SK-N-SH (cell line): Measurements from ENCODE around the gene FOXO1. TPM values are rescaled to one million over a fixed set of nuclear protein-coding genes. Genes with fewer than 3 reads are reported as not detected.

ENCODE experiments used
- CTCF ChIA-PET: fragments of 300-600, 350-600 bp; formaldehyde crosslinking; extraction: SDS; loops from one replicate; lab custom pipeline; 2021; lab: Yijun Ruan, JAX
- POLR2A ChIA-PET: fragments of 350-600 bp; sonication (Branson Sonifier 250); formaldehyde crosslinking; extraction: SDS; loops from one replicate; lab custom pipeline; 2020; ENCODE audit warnings: antibody characterized with exemption, inconsistent platforms; lab: Yijun Ruan, JAX
- DNase-seq: peaks from one replicate; pipeline ENCODE4 v3.0.0; 2012
- H2AFZ ChIP-seq: fragments of 200-600 bp; sonication (generic); 2 replicates; pipeline ENCODE4 v1.8.1; 2016; ENCODE audit warnings: antibody characterized with exemption, mild to moderate bottlenecking, low read depth
- H3F3A ChIP-seq: fragments of 200-600 bp; sonication (generic); replicated peaks from 2 replicates; pipeline ENCODE3; 2016; ENCODE audit warnings: antibody characterized with exemption, mild to moderate bottlenecking; ENCODE audit not compliant: insufficient read depth
- H3K27ac ChIP-seq, 2 experiments: fragments of 200-500 bp in 1 of 2; fragments of 200-600 bp in 1 of 2; sonication (Bioruptor generic) in 1 of 2; sonication (generic), shearing (Covaris generic) in 1 of 2; 2 replicates each; pipeline versions ENCODE4 v1.5.1 to v1.6.1; 2014 to 2016; ENCODE audit warnings: low read depth in 2 of 2, inconsistent platforms in 1 of 2, low read length in 1 of 2, mild to moderate bottlenecking in 1 of 2, mixed read lengths in 1 of 2
- H3K27me3 ChIP-seq: fragments of 200-600 bp; sonication (generic), shearing (Covaris generic); 2 replicates; pipeline ENCODE4 v1.6.1; 2016; ENCODE audit warnings: mixed run types; ENCODE audit not compliant: insufficient read depth
- H3K36me3 ChIP-seq, 2 experiments: fragments of 200-500 bp in 1 of 2; fragments of 200-600 bp in 1 of 2; sonication (Bioruptor generic) in 1 of 2; sonication (generic) in 1 of 2; replicated peaks in 1 of 2; 2 replicates each; pipeline versions ENCODE3 to v1.5.1; 2014 to 2016; ENCODE audit warnings: low read length in 1 of 2, mild to moderate bottlenecking in 1 of 2; ENCODE audit not compliant: insufficient read depth in 2 of 2, control insufficient read depth in 1 of 2
- H3K4me1 ChIP-seq, 2 experiments: fragments of 200-500 bp in 1 of 2; fragments of 200-600 bp in 1 of 2; sonication (Bioruptor generic) in 1 of 2; sonication (generic), shearing (Covaris generic) in 1 of 2; 2 replicates each; pipeline versions ENCODE4 v1.5.1 to v1.6.1; 2014 to 2016; ENCODE audit warnings: low read depth in 1 of 2, low read length in 1 of 2, mixed run types in 1 of 2; ENCODE audit not compliant: insufficient read depth in 2 of 2, control insufficient read depth in 1 of 2
- H3K4me2 ChIP-seq: fragments of 200-600 bp; sonication (generic), shearing (Covaris generic); 2 replicates; pipeline ENCODE4 v1.6.1; 2017; ENCODE audit warnings: mixed run types
- H3K4me3 ChIP-seq, 2 experiments: fragments of 200-500 bp in 1 of 2; fragments of 200-600 bp in 1 of 2; sonication (Bioruptor generic) in 1 of 2; sonication (generic), shearing (Covaris generic) in 1 of 2; 2 replicates each; pipeline versions ENCODE4 v1.5.1 to v1.8.1; 2014 to 2016; ENCODE audit warnings: low read depth in 2 of 2, inconsistent platforms in 1 of 2, low read length in 1 of 2, mild to moderate bottlenecking in 1 of 2, mixed read lengths in 1 of 2, moderate library complexity in 1 of 2
- H3K79me2 ChIP-seq: fragments of 200-600 bp; sonication (generic); 2 replicates; pipeline ENCODE4 v1.8.1; 2017; ENCODE audit warnings: mild to moderate bottlenecking; ENCODE audit not compliant: insufficient read depth
- H3K9ac ChIP-seq: fragments of 200-600 bp; sonication (generic); 2 replicates; pipeline ENCODE4 v1.6.1; 2017; ENCODE audit warnings: mixed run types
- H3K9me2 ChIP-seq: fragments of 200-600 bp; sonication (generic); 2 replicates; pipeline ENCODE4 v1.6.1; 2017; ENCODE audit warnings: mixed run types
- H3K9me3 ChIP-seq: fragments of 200-600 bp; sonication (generic); 2 replicates; pipeline ENCODE4 v1.6.1; 2017; ENCODE audit warnings: mixed run types, mild to moderate bottlenecking, moderate library complexity
- H4K20me1 ChIP-seq: fragments of 200-600 bp; sonication (generic); 2 replicates; pipeline ENCODE4 v1.6.1; 2017; ENCODE audit warnings: mild to moderate bottlenecking, mixed run types; ENCODE audit not compliant: insufficient read depth
- CHD2 ChIP-seq: fragments of 150-350 bp; IDR thresholded peaks from 2 replicates; pipeline ENCODE4 v1.6.1; 2018; ENCODE audit warnings: low read length; ENCODE audit not compliant: partially characterized antibody
- FOSL2 ChIP-seq: IDR thresholded peaks from 2 replicates; pipeline ENCODE4 v1.4.0; 2012; ENCODE audit warnings: low read depth, mild to moderate bottlenecking, moderate library complexity, borderline replicate concordance
- FOXJ3 ChIP-seq: sonication (generic); formaldehyde crosslinking; IDR thresholded peaks from 2 replicates; pipeline ENCODE4 v1.5.1; 2020; ENCODE audit warnings: mild to moderate bottlenecking, missing genetic modification reagents
- FOXM1 ChIP-seq: IDR thresholded peaks from 2 replicates; pipeline ENCODE4 v1.4.0; 2012; ENCODE audit warnings: low read depth, mild to moderate bottlenecking
- GABPA ChIP-seq: IDR thresholded peaks from 2 replicates; pipeline ENCODE4 v1.4.0; 2012; ENCODE audit warnings: low read depth, mild to moderate bottlenecking
- IRF3 ChIP-seq: fragments of 150-350 bp; IDR thresholded peaks from 2 replicates; pipeline ENCODE4 v1.6.1; 2016; ENCODE audit warnings: mild to moderate bottlenecking, low read depth, low read length
- MEF2A ChIP-seq: IDR thresholded peaks from 2 replicates; pipeline ENCODE4 v1.4.0; 2012; ENCODE audit warnings: low read depth, borderline replicate concordance
- MXI1 ChIP-seq: IDR thresholded peaks from 2 replicates; pipeline ENCODE4 v1.6.1; 2012; ENCODE audit warnings: mild to moderate bottlenecking, low read depth, low read length, improper control_type of control experiment
- NRF1 ChIP-seq: IDR thresholded peaks from 2 replicates; pipeline ENCODE4 v1.6.1; 2012; ENCODE audit warnings: low read depth, mild to moderate bottlenecking, low read length
- PBX3 ChIP-seq: IDR thresholded peaks from 2 replicates; pipeline ENCODE4; 2012
- RAD21 ChIP-seq: IDR thresholded peaks from 2 replicates; pipeline ENCODE4 v1.6.1; 2012; ENCODE audit warnings: mild to moderate bottlenecking, low read length
- REST ChIP-seq: IDR thresholded peaks from 2 replicates; pipeline ENCODE4 v1.6.1; 2012; ENCODE audit warnings: mild to moderate bottlenecking, low read depth, low read length, moderate library complexity
- RFX5 ChIP-seq: IDR thresholded peaks from 2 replicates; pipeline ENCODE4 v1.6.1; 2012; ENCODE audit warnings: mild to moderate bottlenecking, improper control_type of control experiment, low read length
- RXRA ChIP-seq: IDR thresholded peaks from 2 replicates; pipeline ENCODE4 v1.4.0; 2012; ENCODE audit warnings: low read depth, mild to moderate bottlenecking, borderline replicate concordance
- SIN3A ChIP-seq: IDR thresholded peaks from 2 replicates; pipeline ENCODE4 v1.6.1; 2012; ENCODE audit warnings: low read depth, mild to moderate bottlenecking, low read length, moderate library complexity, borderline replicate concordance
- TAF1 ChIP-seq: IDR thresholded peaks from 2 replicates; pipeline ENCODE4 v1.6.1; 2012; ENCODE audit warnings: low read depth, mild to moderate bottlenecking, low read length, moderate library complexity, borderline replicate concordance
- TCF12 ChIP-seq: IDR thresholded peaks from 2 replicates; pipeline ENCODE4 v1.4.0; 2012
- USF1 ChIP-seq: IDR thresholded peaks from 2 replicates; pipeline ENCODE4 v1.4.0; 2012; ENCODE audit warnings: low read depth, borderline replicate concordance
- USF2 ChIP-seq: fragments of 150-350 bp; IDR thresholded peaks from 2 replicates; pipeline ENCODE4 v1.6.1; 2017; ENCODE audit warnings: antibody characterized with exemption, low read length, low read depth, borderline replicate concordance
- WGBS: methylation state at CpG from one replicate; pipeline ENCODE4 v1.1.6; 2017; ENCODE audit warnings: low lambda C conversion rate; 5-methylcytosine and 5-hydroxymethylcytosine counted together
- polyA plus RNA-seq, 3 experiments: library from polyadenylated mRNA; depleted of rRNA; stranded (reverse); fragments of >200 nt; gene quantifications; 2 replicates each; pipeline ENCODE4 v1.2.3, GENCODE V29; 2012

Gene FOXO1
- polyA plus RNA-seq, 1 of the 3 experiments (the other 2 are of a cell fraction), result 1.8 TPM

GRCh38 chr13:40662866-40663265 lies 3.6 kb downstream of the FOXO1 start:
- CTCF ChIA-PET, result no interaction called here
- DNase-seq, result no peak
- H3K4me2 ChIP-seq, result peak overlapping the region; percentile 92

GRCh38 chr13:40661875-40662665 lies 4.4 kb downstream of the FOXO1 start:
- H3K9ac ChIP-seq, result no peak overlapping the region
- no peaks in the 10 kb centered on the region for H3F3A ChIP-seq
- no peak overlapping the region; a peak in 1 of 4 replicates for H3K27ac ChIP-seq
- POLR2A ChIA-PET, result no interaction called here
- CTCF ChIA-PET, result interaction anchor here (0.7 kb wide), 1 partner anchor 377 kb away, joined by 3 read pairs; no protein-coding TSS in a partner anchor
- no peak overlapping the region for H3K4me3 ChIP-seq
- no peaks in the 10 kb centered on the region; the same call in 1 of the 2 replicates for H4K20me1 ChIP-seq
- WGBS, result 95% methylated on average over 10 of the region's 10 CpGs
- no peaks in the 10 kb centered on the region for H3K36me3 ChIP-seq
- H3K27me3 ChIP-seq, result no peaks in the 10 kb centered on the region
- H2AFZ ChIP-seq, result 0 out of 2 replicates have a peak overlapping the region, but pooled peaks have one; percentile 12
- H3K4me1 ChIP-seq, result peaks cover 6 to 30% of the 10 kb centered on the region in 2 experiments; a peak in 2 of 4 replicates
- peak overlapping the region; percentile 92 for H3K4me2 ChIP-seq
- H3K9me3 ChIP-seq, result no peaks in the 10 kb centered on the region
- no peak for DNase-seq
- peaks cover 66% of the 10 kb centered on the region for H3K79me2 ChIP-seq
- H3K9me2 ChIP-seq, result no peaks in the 10 kb centered on the region
- TF ChIP-seq MEF2A, result no peak
- no peak for TF ChIP-seq IRF3
- TF ChIP-seq REST, result no peak
- TF ChIP-seq RXRA, result no peak
- no peak for TF ChIP-seq FOXJ3
- no peak for TF ChIP-seq GABPA
- no peak for TF ChIP-seq FOXM1

More at GRCh38 chr13:40662866-40663265, 3.6 kb downstream of the FOXO1 start:
- peaks cover 10 to 22% of the 10 kb centered on the region in 2 experiments; a peak in 2 of 4 replicates for H3K4me1 ChIP-seq
- peaks cover 5% of the 10 kb centered on the region for H3F3A ChIP-seq
- no peak overlapping the region; a peak in 1 of 4 replicates for H3K27ac ChIP-seq
- TF ChIP-seq MXI1 (no peak), NRF1 (no peak), USF2 (no peak), FOSL2 (no peak), RXRA (no peak), PBX3 (no peak), TAF1 (no peak), RAD21 (no peak), USF1 (no peak), SIN3A (no peak), TCF12 (no peak), CHD2 (no peak), RFX5 (no peak)
- H3K9me2 ChIP-seq, result no peaks in the 10 kb centered on the region
- no peak overlapping the region for H3K4me3 ChIP-seq
- peak overlapping the region; percentile 12; the same call in 1 of the 2 replicates for H2AFZ ChIP-seq
- no peaks in the 10 kb centered on the region for H3K27me3 ChIP-seq
- POLR2A ChIA-PET, result no interaction called here
- H3K9me3 ChIP-seq, result no peaks in the 10 kb centered on the region
- no peak overlapping the region for H3K9ac ChIP-seq
- peaks cover 60% of the 10 kb centered on the region for H3K79me2 ChIP-seq
- H3K36me3 ChIP-seq, result no peaks in the 10 kb centered on the region
- no peaks in the 10 kb centered on the region; the same call in 1 of the 2 replicates for H4K20me1 ChIP-seq
